H9 (cell line): ENCODE results near the gene LPCAT3. TPM values are rescaled to one million over a fixed set of nuclear protein-coding genes. Genes with fewer than 3 reads are reported as not detected.

ENCODE experiments used
- DNase-seq: peaks from one replicate; pipeline ENCODE4 v3.0.0-alpha.2; 2017
- H2AFZ ChIP-seq: one replicate; pipeline ENCODE4 v1.6.1; 2013; ENCODE audit warnings: mild to moderate bottlenecking, low read length, control low read depth, moderate library complexity
- H2AK5ac ChIP-seq: 2 replicates; pipeline ENCODE4 v1.6.1; 2013; ENCODE audit warnings: low read length, control low read depth, mixed read lengths; ENCODE audit not compliant: insufficient read length
- H2BK120ac ChIP-seq: one replicate; pipeline ENCODE4 v1.6.1; 2013; ENCODE audit warnings: low read depth, mild to moderate bottlenecking, low read length, control low read depth, inconsistent platforms; ENCODE audit not compliant: poor library complexity, severe bottlenecking
- H2BK12ac ChIP-seq: 2 replicates; pipeline ENCODE4 v1.6.1; 2013; ENCODE audit warnings: low read length, control low read depth, mixed read lengths, low read depth; ENCODE audit not compliant: insufficient read length
- H2BK15ac ChIP-seq: 2 replicates; pipeline ENCODE4 v1.6.1; 2013; ENCODE audit warnings: low read depth, low read length, control low read depth
- H2BK20ac ChIP-seq: one replicate; pipeline ENCODE4 v1.6.1; 2013; ENCODE audit warnings: low read depth, mild to moderate bottlenecking, low read length, control low read depth, inconsistent platforms; ENCODE audit not compliant: poor library complexity, severe bottlenecking
- H2BK5ac ChIP-seq: 2 replicates; pipeline ENCODE4 v1.6.1; 2013; ENCODE audit warnings: low read length, control low read depth, mixed read lengths; ENCODE audit not compliant: insufficient read length
- H3K14ac ChIP-seq: 2 replicates; pipeline ENCODE4 v1.6.1; 2013; ENCODE audit warnings: low read length, control low read depth; ENCODE audit not compliant: insufficient read depth
- H3K18ac ChIP-seq: 2 replicates; pipeline ENCODE4 v1.6.1; 2013; ENCODE audit warnings: low read depth, mild to moderate bottlenecking, mixed read lengths, low read length, control low read depth; ENCODE audit not compliant: insufficient read length
- H3K23ac ChIP-seq: 2 replicates; pipeline ENCODE4 v1.6.1; 2013; ENCODE audit warnings: low read length, control low read depth, mixed read lengths, low read depth; ENCODE audit not compliant: insufficient read length
- H3K23me2 ChIP-seq: 2 replicates; pipeline ENCODE4 v1.6.1; 2013; ENCODE audit warnings: low read depth, mild to moderate bottlenecking, mixed read lengths, low read length, control low read depth; ENCODE audit not compliant: insufficient read length, poor library complexity, severe bottlenecking
- H3K27ac ChIP-seq: 2 replicates; pipeline ENCODE4 v1.5.1; 2013; ENCODE audit warnings: low read length, control low read depth, mixed read lengths, low read depth; ENCODE audit not compliant: insufficient read length
- H3K27me3 ChIP-seq: 2 replicates; pipeline ENCODE4 v1.6.1; 2013; ENCODE audit warnings: low read length, control low read depth, inconsistent platforms; ENCODE audit not compliant: insufficient read depth
- H3K4ac ChIP-seq: 2 replicates; pipeline ENCODE4 v1.6.1; 2013; ENCODE audit warnings: low read depth, mild to moderate bottlenecking, control low read depth, inconsistent platforms, low read length, moderate library complexity
- H3K4me1 ChIP-seq: 2 replicates; pipeline ENCODE4 v1.6.1; 2013; ENCODE audit warnings: low read length, control low read depth, inconsistent platforms; ENCODE audit not compliant: insufficient read depth
- H3K4me2 ChIP-seq: 2 replicates; pipeline ENCODE4 v1.6.1; 2013; ENCODE audit warnings: low read length, control low read depth, mixed read lengths; ENCODE audit not compliant: insufficient read length, insufficient read depth
- H3K56ac ChIP-seq: 2 replicates; pipeline ENCODE4 v1.6.1; 2013; ENCODE audit warnings: low read depth, mild to moderate bottlenecking, mixed read lengths, low read length, control low read depth; ENCODE audit not compliant: insufficient read length
- H3K79me1 ChIP-seq: 2 replicates; pipeline ENCODE4 v1.6.1; 2013; ENCODE audit warnings: low read depth, mild to moderate bottlenecking, moderate library complexity, low read length, control low read depth, inconsistent platforms; ENCODE audit not compliant: insufficient read depth, poor library complexity, severe bottlenecking
- H3K79me2 ChIP-seq: 2 replicates; pipeline ENCODE4 v1.6.1; 2013; ENCODE audit warnings: low read length, control low read depth, inconsistent platforms; ENCODE audit not compliant: insufficient read depth
- H3K9ac ChIP-seq: 2 replicates; pipeline ENCODE4 v1.6.1; 2013; ENCODE audit warnings: low read length, control low read depth, mixed read lengths; ENCODE audit not compliant: insufficient read length; ENCODE audit errors: extremely low read depth
- H3K9me3 ChIP-seq: one replicate; pipeline ENCODE4 v1.6.1; 2013; ENCODE audit warnings: low read depth, low read length, inconsistent platforms; ENCODE audit not compliant: control insufficient read depth
- H3T11ph ChIP-seq: one replicate; pipeline ENCODE4 v1.6.1; 2013; ENCODE audit warnings: mild to moderate bottlenecking, low read length, control low read depth, inconsistent platforms
- H4K20me1 ChIP-seq: one replicate; pipeline ENCODE4 v1.6.1; 2013; ENCODE audit not compliant: control insufficient read depth, insufficient read length, insufficient read depth
- H4K5ac ChIP-seq: 2 replicates; pipeline ENCODE4 v1.6.1; 2013; ENCODE audit warnings: low read depth, mild to moderate bottlenecking, mixed read lengths, low read length, control low read depth; ENCODE audit not compliant: insufficient read length
- H4K8ac ChIP-seq: replicated peaks from 2 replicates; pipeline ENCODE4 v1.6.1; 2013; ENCODE audit warnings: low read length, control low read depth, mixed read lengths, low read depth; ENCODE audit not compliant: insufficient read length
- H4K91ac ChIP-seq: 2 replicates; pipeline ENCODE4 v1.6.1; 2013; ENCODE audit warnings: low read depth, mild to moderate bottlenecking, moderate library complexity, mixed read lengths, low read length, control low read depth; ENCODE audit not compliant: insufficient read length
- H3K27ac Mint-ChIP-seq, 3 experiments: 2 replicates in 2 of 3; 3 replicates in 1 of 3; pipeline ENCODE4 v1.8.0; 2020 to 2021; ENCODE audit warnings: mixed read lengths in 3 of 3, mild to moderate bottlenecking in 1 of 3, moderate library complexity in 1 of 3
- H3K27me3 Mint-ChIP-seq: 2 replicates; pipeline ENCODE4 v1.8.0; 2021; ENCODE audit warnings: low read depth, mild to moderate bottlenecking, moderate library complexity, mixed read lengths
- H3K36me3 Mint-ChIP-seq, 3 experiments: 2 replicates in 2 of 3; 3 replicates in 1 of 3; pipeline ENCODE4 v1.8.0; 2020 to 2021; ENCODE audit warnings: low read depth in 3 of 3, mixed read lengths in 3 of 3; ENCODE audit not compliant: insufficient read depth in 1 of 3
- H3K4me1 Mint-ChIP-seq, 2 experiments: 2 replicates each; pipeline ENCODE4 v1.8.0; 2020; ENCODE audit warnings: mixed read lengths in 2 of 2
- H3K4me3 Mint-ChIP-seq, 2 experiments: 2 replicates in 1 of 2; 3 replicates in 1 of 2; pipeline ENCODE4 v1.8.0; 2020 to 2021; ENCODE audit warnings: mild to moderate bottlenecking in 2 of 2, mixed read lengths in 2 of 2, moderate library complexity in 1 of 2
- H3K9me3 Mint-ChIP-seq, 2 experiments: 2 replicates in 1 of 2; 3 replicates in 1 of 2; pipeline ENCODE4 v1.8.0; 2020; ENCODE audit warnings: mild to moderate bottlenecking in 2 of 2, mixed read lengths in 2 of 2, moderate library complexity in 1 of 2
- WGBS: extraction: QIAGEN DNeasy Blood & Tissue Kit; methylation state at CpG from one replicate; pipeline ENCODE4 v1.1.7; 2013; ENCODE audit warnings: missing lambda C conversion rate, low lambda C conversion rate, mixed read lengths; ENCODE audit not compliant: insufficient read length; ENCODE audit errors: extremely low coverage; 5-methylcytosine and 5-hydroxymethylcytosine counted together
- total RNA-seq: library from RNA; stranded (reverse); gene quantifications from 2 replicates; pipeline ENCODE4 v1.2.1, GENCODE V29; 2021
- TF ChIP-seq, protein P1 (sequence below): fragments of 200-600 bp; sonication (generic); conservative IDR thresholded peaks from 3 replicates; pipeline ENCODE4 v1.8.0; 2021; ENCODE audit warnings: antibody characterized with exemption, mild to moderate bottlenecking

The LPCAT3 gene
- total RNA-seq, 1 experiment from 2014 or later = 47.7 TPM

DNA sequence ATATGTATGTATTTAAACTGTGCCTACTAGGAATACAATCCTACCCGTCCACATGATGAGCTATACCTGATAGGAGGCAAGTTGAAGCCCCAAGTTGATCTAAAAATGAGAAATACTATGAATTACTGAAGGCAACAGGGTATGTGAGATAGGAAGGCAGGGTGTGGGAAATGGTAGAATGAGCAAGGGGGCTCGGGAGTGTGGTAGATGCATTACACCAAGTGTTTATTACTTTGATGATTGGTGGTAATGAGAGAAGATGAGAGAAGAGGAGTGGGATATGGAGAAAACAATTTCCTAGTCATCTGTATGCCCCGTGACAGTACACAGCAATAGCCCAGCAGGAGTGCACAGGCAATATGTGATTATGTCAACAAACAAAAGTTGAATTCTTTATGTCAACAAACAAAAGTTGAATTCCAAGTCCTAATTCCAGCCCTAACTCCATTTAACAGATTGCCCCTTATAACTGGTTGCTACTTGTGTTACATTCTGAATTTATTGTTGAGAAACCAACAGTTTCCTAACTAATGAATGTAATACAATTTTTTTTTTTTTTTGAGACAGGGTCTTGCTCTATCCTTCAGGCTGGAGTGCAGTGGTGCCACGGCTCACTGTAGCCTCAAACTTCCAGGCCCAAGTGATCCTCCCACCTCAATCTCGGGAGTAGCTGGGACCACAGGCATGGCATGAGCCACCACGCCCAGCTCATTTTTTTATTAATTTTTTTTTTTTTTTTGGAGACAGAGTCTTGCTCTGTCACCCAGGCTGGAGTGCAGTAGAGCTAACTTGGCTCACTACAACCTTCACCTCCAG, 2.5 kb downstream of the LPCAT3 start:
- Histone ChIP-seq H2BK15ac (no peak overlapping the region), H3K4me2 (no peak overlapping the region), H3T11ph (no peak overlapping the region), H3K56ac (no peak overlapping the region), H3K79me1 (peaks cover 4% of the 10 kb centered on the region), H4K20me1 (no peaks in the 10 kb centered on the region), H3K27me3 (no peaks in the 10 kb centered on the region), H3K79me2 (no peaks in the 10 kb centered on the region; the same call in 1 of the 2 replicates), H2BK5ac (no peak overlapping the region), H3K23me2 (peaks cover 3% of the 10 kb centered on the region), H2BK20ac (no peak overlapping the region), H3K27ac (no peak overlapping the region), H3K18ac (no peak overlapping the region), H4K91ac (no peak overlapping the region), H3K14ac (no peak overlapping the region), H2AK5ac (no peak overlapping the region), H3K4ac (no peak overlapping the region), H2BK12ac (no peak overlapping the region), H3K9me3 (no peaks in the 10 kb centered on the region), H3K4me1 (no peaks in the 10 kb centered on the region), H4K5ac (no peak overlapping the region), H3K23ac (no peak overlapping the region), H2AFZ (no peak overlapping the region), H4K8ac (no peak overlapping the region), H2BK120ac (no peak overlapping the region), H3K9ac (no peak overlapping the region)
- no peak overlapping the region for H3K4me3 Mint-ChIP-seq
- TF ChIP-seq, protein P1, sequence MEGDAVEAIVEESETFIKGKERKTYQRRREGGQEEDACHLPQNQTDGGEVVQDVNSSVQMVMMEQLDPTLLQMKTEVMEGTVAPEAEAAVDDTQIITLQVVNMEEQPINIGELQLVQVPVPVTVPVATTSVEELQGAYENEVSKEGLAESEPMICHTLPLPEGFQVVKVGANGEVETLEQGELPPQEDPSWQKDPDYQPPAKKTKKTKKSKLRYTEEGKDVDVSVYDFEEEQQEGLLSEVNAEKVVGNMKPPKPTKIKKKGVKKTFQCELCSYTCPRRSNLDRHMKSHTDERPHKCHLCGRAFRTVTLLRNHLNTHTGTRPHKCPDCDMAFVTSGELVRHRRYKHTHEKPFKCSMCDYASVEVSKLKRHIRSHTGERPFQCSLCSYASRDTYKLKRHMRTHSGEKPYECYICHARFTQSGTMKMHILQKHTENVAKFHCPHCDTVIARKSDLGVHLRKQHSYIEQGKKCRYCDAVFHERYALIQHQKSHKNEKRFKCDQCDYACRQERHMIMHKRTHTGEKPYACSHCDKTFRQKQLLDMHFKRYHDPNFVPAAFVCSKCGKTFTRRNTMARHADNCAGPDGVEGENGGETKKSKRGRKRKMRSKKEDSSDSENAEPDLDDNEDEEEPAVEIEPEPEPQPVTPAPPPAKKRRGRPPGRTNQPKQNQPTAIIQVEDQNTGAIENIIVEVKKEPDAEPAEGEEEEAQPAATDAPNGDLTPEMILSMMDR = no peak
- DNase-seq = no peak
- H3K4me1 Mint-ChIP-seq = peaks cover 27 to 32% of the 10 kb centered on the region in 2 experiments
- peaks cover 0 to 11% (median 0%) of the 10 kb centered on the region in 3 experiments; a peak in 4 of 7 replicates for H3K36me3 Mint-ChIP-seq
- no peaks in the 10 kb centered on the region for H3K27me3 Mint-ChIP-seq
- H3K9me3 Mint-ChIP-seq = peaks cover 0 to 3% of the 10 kb centered on the region in 2 experiments; a peak in 1 of 5 replicates
- no CpG with 5 or more reads among the region's 6 CpGs for WGBS
- no peak overlapping the region for H3K27ac Mint-ChIP-seq
